Pancreas (tissue), 10 donors: ENCODE measurements around the gene SLC35E4. TPM values are rescaled to one million over a fixed set of nuclear protein-coding genes. Genes with fewer than 3 reads are reported as not detected.

Source experiments
- ATAC-seq, 4 donors: fragments of 200-7000 bp; cut with Tn5 transposase; one replicate each; pipeline versions ENCODE4 v1.8.0 to v1.9.1; 2020; ENCODE audit warnings: mild to moderate bottlenecking in 4 of 4, moderate library complexity in 4 of 4
- DNase-seq, 6 donors: peaks; one replicate each; pipeline ENCODE4 v3.0.0-alpha.2; 2020
- FAIRE-seq: peaks from 2 replicates; lab custom pipeline; 2012; peaks lifted over from hg19 to GRCh38; lab: Jason Lieb, UNC
- H3K27ac ChIP-seq, 4 donors: fragments of 200-600 bp; sonication (generic); 1 replicate in 3 of 4; 2 replicates in 1 of 4; pipeline versions ENCODE4 v1.5.0 to v1.8.0; 2020
- H3K27me3 ChIP-seq, 4 donors: fragments of 200-600 bp; one replicate each; pipeline ENCODE4 v1.8.0; 2021
- H3K36me3 ChIP-seq, 3 donors: fragments of 200-600 bp; sonication (generic) in 1 of 3; one replicate each; pipeline versions ENCODE4 v1.5.0 to v1.8.0; 2020 to 2021
- H3K4me1 ChIP-seq, 3 donors: fragments of 200-600 bp; one replicate each; pipeline ENCODE4 v1.8.0; 2021
- H3K4me3 ChIP-seq, 4 donors: fragments of 200-600 bp; sonication (generic) in 2 of 4; one replicate each; pipeline versions ENCODE4 v1.5.0 to v1.8.0; 2020 to 2021
- H3K9me3 ChIP-seq, 4 donors: fragments of 200-600 bp; one replicate each; pipeline ENCODE4 v1.8.0; 2021
- CTCF ChIP-seq, 4 donors: fragments of 200-600 bp; sonication (generic) in 3 of 4; IDR thresholded peaks; one replicate each; pipeline versions ENCODE4 v1.5.0 to v1.8.0; 2021; ENCODE audit warnings: antibody characterized with exemption in 4 of 4
- WGBS, 2 donors: extraction: QIAGEN DNeasy Blood & Tissue Kit; methylation state at CpG; one replicate each; pipeline ENCODE4 v1.1.7; 2013; 5-methylcytosine and 5-hydroxymethylcytosine counted together
- intact Hi-C, 3 donors: fragments of 100-400 bp; cut with DNase I; formaldehyde crosslinking; loops; one replicate each; pipeline versions ENCODE4 v1.11.1 to v1.14.2; 2022
- polyA plus RNA-seq, 2 donors: library from polyadenylated mRNA; stranded (reverse); fragments of 200-250 nt; gene quantifications; one replicate each; pipeline ENCODE4 v1.2.3, GENCODE V29; 2013
- total RNA-seq, 6 donors: library from RNA; stranded (reverse); fragmentation: NEBNext Ultra II Directional in 4 of 6; extraction: Animal tissue kit (Norgen Biotek cat#: 25700) in 4 of 6; gene quantifications; one replicate each; pipeline versions ENCODE4 v1.2.1 to v1.2.4, GENCODE V29; 2021 to 2023
- donor health status: healthy with polysubstance abuse.
- donor health status: DM: no; HTN: no; CAD: no; lungs with moderate emphysema.
- donor health status: DM: no; HTN: no; CAD: no.
- donor health status: control.
- donor health status: control.
- donor health status: Bipolar disorder and iron deficiency.
- donor health status: DM: yes; HTN: yes; CAD: no.
- donor health status: DM: no; HTN: no; CAD: no.
- donor health status: DM: no; HTN: no; CAD: no.
- donor health status: DM: yes; HTN: yes; CAD: no.

SLC35E4 gene
- total and polyA plus RNA-seq, 8 donors: 0.90 to 1.7 (median 1.2) TPM

- Histone ChIP-seq H3K36me3 (no peaks in the 10 kb centered on the region), H3K27ac (no peak overlapping the region), H3K27me3 (no peaks in the 10 kb centered on the region), H3K4me1 (no peaks in the 10 kb centered on the region), H3K4me3 (no peak overlapping the region), H3K9me3 (no peaks in the 10 kb centered on the region)
- FAIRE-seq (no peak), ATAC-seq (no peak), DNase-seq (no peak)
- WGBS, 2 donors: 63 to 73% methylated on average over 3 of the region's 3 CpGs
- intact Hi-C loops: no loop called here
- no peak for TF ChIP-seq CTCF (IDR thresholded peaks at IDR 0.05)
Measured at GRCh38 chr22:30647536-30647935, 12.0 kb downstream of the SLC35E4 start.

- H3K4me3 ChIP-seq: no peak overlapping the region
- H3K4me1 ChIP-seq: no peaks in the 10 kb centered on the region
- no peak for FAIRE-seq
- TF ChIP-seq CTCF (IDR thresholded peaks at IDR 0.05): no peak
- intact Hi-C loops: no loop called here
- 58 to 75% methylated on average over 3 of the region's 3 CpGs for WGBS, 2 donors
- H3K27me3 ChIP-seq: no peaks in the 10 kb centered on the region
- peak in 1 of 6 donors; percentile 39 for DNase-seq
- H3K36me3 ChIP-seq: no peaks in the 10 kb centered on the region
- no peak overlapping the region for H3K27ac ChIP-seq
- no peaks in the 10 kb centered on the region for H3K9me3 ChIP-seq
- peak; percentile 64 to 79 (median 78) for ATAC-seq
Measured at GRCh38 chr22:30648825-30649224, 13.2 kb downstream of the SLC35E4 start.

GRCh38 chr22:30649430-30650007 is 13.9 kb downstream of the SLC35E4 start:
- 75 to 79% methylated on average over 7 of the region's 7 CpGs for WGBS, 2 donors
- Histone ChIP-seq H3K36me3 (no peaks in the 10 kb centered on the region), H3K27ac (no peak overlapping the region), H3K4me3 (no peak overlapping the region), H3K9me3 (no peaks in the 10 kb centered on the region), H3K4me1 (no peaks in the 10 kb centered on the region), H3K27me3 (no peaks in the 10 kb centered on the region)
- intact Hi-C loops: no loop called here
- DNase-seq (peak in 3 of 6 donors; percentile 26 to 46 (median 32)), ATAC-seq (peak; percentile 58 to 88 (median 80)), FAIRE-seq (no peak)
- no peak for TF ChIP-seq CTCF (IDR thresholded peaks at IDR 0.05)

- DNase-seq: no peak
- 59 to 66% methylated on average over 5 of the region's 5 CpGs for WGBS, 2 donors
- no peak overlapping the region for H3K4me3 ChIP-seq
- ATAC-seq: no peak
- no peak for FAIRE-seq
- TF ChIP-seq CTCF (IDR thresholded peaks at IDR 0.05): no peak
- no peaks in the 10 kb centered on the region for H3K36me3 ChIP-seq
- intact Hi-C loops: no loop called here
- no peaks in the 10 kb centered on the region for H3K9me3 ChIP-seq
- H3K4me1 ChIP-seq: no peaks in the 10 kb centered on the region
- no peak overlapping the region for H3K27ac ChIP-seq
- no peaks in the 10 kb centered on the region for H3K27me3 ChIP-seq
Measured at GRCh38 chr22:30650508-30651116, 15.0 kb downstream of the SLC35E4 start.

GRCh38 chr22:30652852-30653251 is 17.3 kb downstream of the SLC35E4 start:
- intact Hi-C loops: no loop called here
- no peaks in the 10 kb centered on the region for H3K4me1 ChIP-seq
- H3K27me3 ChIP-seq: no peaks in the 10 kb centered on the region
- no peak for FAIRE-seq
- H3K27ac ChIP-seq: no peak overlapping the region
- no peak for TF ChIP-seq CTCF (IDR thresholded peaks at IDR 0.05)
- WGBS, 2 donors: 77 to 96% methylated on average over 2 of the region's 2 CpGs
- no peaks in the 10 kb centered on the region for H3K9me3 ChIP-seq
- H3K36me3 ChIP-seq: no peaks in the 10 kb centered on the region
- no peak overlapping the region for H3K4me3 ChIP-seq
- ATAC-seq: no peak
- DNase-seq: no peak
